ENCODE measurements around the gene PRKCA. TPM values are rescaled to one million over a fixed set of nuclear protein-coding genes. Genes with fewer than 3 reads are reported as not detected.

The PRKCA gene
- total and polyA plus RNA-seq, 10 of the 15 experiments (the other 5 are each of a cell fraction or from before 2014, with no cell fraction given) = 0.11 to 14.6 (median 0.72) TPM

DNA sequence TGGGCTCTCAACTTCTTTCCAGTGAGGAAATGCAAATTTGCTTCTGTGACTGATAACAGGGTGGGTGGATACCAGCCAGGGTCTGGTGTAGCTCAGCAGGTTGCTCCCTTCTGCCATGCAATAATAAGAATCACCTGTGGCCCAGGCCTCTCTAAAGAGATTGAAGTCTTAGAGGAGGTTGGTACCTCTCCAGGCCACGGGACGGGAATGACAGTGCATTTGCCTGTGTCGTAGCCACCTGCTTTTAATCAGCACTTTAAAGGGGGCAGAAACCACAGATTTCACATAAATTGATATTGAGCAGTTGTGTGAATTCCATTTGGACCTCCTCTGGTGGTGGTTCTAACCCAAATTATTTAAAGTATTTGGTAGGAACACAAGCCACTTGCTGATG lies 246.9 kb downstream of the PRKCA start:
- Histone ChIP-seq H3K9ac (ENCODE audit: control insufficient read depth, insufficient read depth, low read length) (no peak overlapping the region), H2AFZ (ENCODE audit: control insufficient read depth, low read depth, low read length) (no peak overlapping the region), H4K20me1 (ENCODE audit: control insufficient read depth, insufficient read depth) (no peaks in the 10 kb centered on the region), H3K4me2 (ENCODE audit: control insufficient read depth, insufficient read depth) (no peak overlapping the region), H3K27ac (ENCODE audit: control insufficient read depth, insufficient read depth) (no peak overlapping the region), H3K9me3 (replicated peaks; ENCODE audit: control insufficient read depth, insufficient read depth, low read length) (peaks cover 2% of the 10 kb centered on the region; the same call in 2 of the 3 replicates), H3K79me2 (ENCODE audit: control insufficient read depth, insufficient read depth, low read length) (no peaks in the 10 kb centered on the region), H3K27me3 (replicated peaks in 1 of 2; ENCODE audit: control insufficient read depth in 2 of 2, insufficient read depth in 2 of 2, low read length in 1 of 2) (no peaks in the 10 kb centered on the region), H3K36me3 (ENCODE audit: control insufficient read depth in 2 of 2, insufficient read depth in 2 of 2, low read length in 1 of 2) (no peaks in the 10 kb centered on the region), H3K4me3 (no peak overlapping the region), H3K4me1 (ENCODE audit: control insufficient read depth, insufficient read depth, low read length) (no peaks in the 10 kb centered on the region)
- ATAC-seq = no peak
- DNase-seq (ENCODE audit: low read depth, low spot score) = no peak
- RAD21 ChIA-PET (ENCODE audit: unreplicated experiment) = no interaction called here
- intact Hi-C loops (cut with micrococcal nuclease; ENCODE audit: unreplicated experiment) (no loop called here), in situ Hi-C loops (cut with MboI) (no loop called here)
- SMC1A ChIA-PET (ENCODE audit: uncharacterized antibody, unreplicated experiment) = interaction anchor here (0.7 kb wide), 1 partner anchor 67 kb away, joined by 3 read pairs; no protein-coding TSS in a partner anchor
- FAIRE-seq = no peak
- no peak for TF ChIP-seq CEBPB (IDR thresholded peaks at IDR 0.05; ENCODE audit: borderline replicate concordance in 1 of 2, low read depth in 2 of 2, low read length in 2 of 2)
- no peak for TF ChIP-seq YY1 (IDR thresholded peaks at IDR 0.05; ENCODE audit: low read depth, low read length)
- no peak for TF ChIP-seq SRF (IDR thresholded peaks at IDR 0.05; ENCODE audit: low read depth in 2 of 2, low read length in 2 of 2)
- no peak for TF ChIP-seq HSF1 (IDR thresholded peaks at IDR 0.05; ENCODE audit: low read depth, low read length)
- TF ChIP-seq PAX5 (IDR thresholded peaks at IDR 0.05; ENCODE audit: borderline replicate concordance, low read depth, low read length) = no peak
- TF ChIP-seq, protein P1, sequence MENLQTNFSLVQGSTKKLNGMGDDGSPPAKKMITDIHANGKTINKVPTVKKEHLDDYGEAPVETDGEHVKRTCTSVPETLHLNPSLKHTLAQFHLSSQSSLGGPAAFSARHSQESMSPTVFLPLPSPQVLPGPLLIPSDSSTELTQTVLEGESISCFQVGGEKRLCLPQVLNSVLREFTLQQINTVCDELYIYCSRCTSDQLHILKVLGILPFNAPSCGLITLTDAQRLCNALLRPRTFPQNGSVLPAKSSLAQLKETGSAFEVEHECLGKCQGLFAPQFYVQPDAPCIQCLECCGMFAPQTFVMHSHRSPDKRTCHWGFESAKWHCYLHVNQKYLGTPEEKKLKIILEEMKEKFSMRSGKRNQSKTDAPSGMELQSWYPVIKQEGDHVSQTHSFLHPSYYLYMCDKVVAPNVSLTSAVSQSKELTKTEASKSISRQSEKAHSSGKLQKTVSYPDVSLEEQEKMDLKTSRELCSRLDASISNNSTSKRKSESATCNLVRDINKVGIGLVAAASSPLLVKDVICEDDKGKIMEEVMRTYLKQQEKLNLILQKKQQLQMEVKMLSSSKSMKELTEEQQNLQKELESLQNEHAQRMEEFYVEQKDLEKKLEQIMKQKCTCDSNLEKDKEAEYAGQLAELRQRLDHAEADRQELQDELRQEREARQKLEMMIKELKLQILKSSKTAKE (IDR thresholded peaks at IDR 0.05; ENCODE audit: low read depth, poor library complexity, severe bottlenecking) = no peak
- no TSS peak for BruUV-seq (replicated peaks)
- POLR2A ChIA-PET = no interaction called here
- 0% methylated on average over 3 of the region's 3 CpGs for WGBS (ENCODE audit: insufficient coverage, insufficient replicate concordance, low lambda C conversion rate, missing lambda C conversion rate)
- CTCF ChIA-PET = interaction anchor here (1.7 kb wide), 1 partner anchor 17 kb away, joined by 9 read pairs; no protein-coding TSS in a partner anchor

Data from GM12878 (cell line).